ENCODE measurements around the gene TEX44.
A peak's percentile ranks its signal among the peaks of the same experiment; 100 is the strongest.

The TEX44 gene

DNA sequence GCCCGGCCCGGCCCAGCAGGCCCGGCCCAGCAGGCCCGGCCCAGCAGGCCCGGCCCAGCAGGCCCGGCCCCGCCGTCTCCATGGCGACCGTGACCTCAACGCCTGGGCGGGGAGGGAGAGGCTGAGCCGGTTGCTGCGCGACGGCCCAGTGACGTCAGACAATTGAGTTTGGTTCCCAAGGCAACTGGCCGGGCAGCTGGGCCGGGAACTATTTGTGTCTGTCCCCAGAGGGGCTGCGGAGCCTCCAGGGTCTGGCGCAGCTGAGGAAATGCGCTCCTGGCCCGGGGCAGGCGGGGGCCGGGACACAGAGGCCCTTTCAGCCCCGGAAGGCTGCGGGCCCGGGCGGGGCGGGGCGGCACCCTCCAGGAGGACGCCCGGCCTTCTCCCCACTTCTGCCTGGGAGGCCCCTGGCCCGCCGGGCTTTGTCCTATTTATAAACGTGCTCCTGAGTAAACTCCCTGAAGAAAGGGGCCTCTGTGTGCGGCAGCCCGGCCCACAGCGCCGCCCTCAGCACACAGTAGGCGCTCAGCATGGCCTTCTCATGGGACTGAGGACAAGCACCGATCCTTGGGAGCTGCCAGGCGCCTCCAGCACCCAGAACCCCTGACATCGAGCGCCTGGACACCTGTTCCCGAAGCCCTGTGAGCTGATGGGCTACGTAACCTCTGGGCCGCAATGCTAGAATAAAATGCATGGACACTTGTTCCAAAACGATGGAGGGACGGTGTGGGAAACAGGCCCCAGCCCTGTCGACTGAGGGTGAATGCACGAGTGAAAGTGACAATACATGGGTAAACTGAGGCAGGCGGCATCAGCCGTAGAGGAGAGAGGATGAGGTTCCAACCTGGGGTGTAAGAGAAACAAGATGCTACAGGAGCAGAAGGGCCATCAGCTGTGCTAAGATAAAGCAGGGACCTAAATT lies 12.3 kb downstream of the TEX44 start:
- peak; percentile 100 for DNase-seq (ENCODE audit: low spot score)

DNA sequence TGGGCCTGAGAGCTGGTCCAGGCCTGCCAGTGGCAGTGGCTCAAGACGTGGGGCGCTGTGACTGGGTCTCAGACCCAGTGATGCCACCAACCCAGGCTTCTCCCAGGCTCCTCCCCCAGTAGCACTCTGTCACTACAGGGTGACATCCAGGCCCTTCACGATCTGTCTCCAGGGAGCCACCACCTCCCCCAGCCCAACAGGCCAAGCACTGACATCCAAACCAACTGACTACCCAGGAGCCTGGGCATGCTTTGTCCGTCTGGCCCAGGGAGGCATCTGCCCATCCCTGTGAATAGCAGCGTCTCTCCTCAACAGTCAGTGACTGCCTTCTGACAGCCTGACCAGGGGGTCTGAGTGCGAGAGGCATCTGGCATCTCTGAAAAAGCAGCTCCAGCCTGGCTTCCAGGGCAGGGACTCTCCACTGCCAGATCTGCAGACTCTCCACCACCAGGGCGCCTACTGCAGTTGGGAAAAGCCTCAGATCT lies 13.0 kb downstream of the TEX44 start:
- peak; percentile 72 for DNase-seq (ENCODE audit: low spot score)

DNA sequence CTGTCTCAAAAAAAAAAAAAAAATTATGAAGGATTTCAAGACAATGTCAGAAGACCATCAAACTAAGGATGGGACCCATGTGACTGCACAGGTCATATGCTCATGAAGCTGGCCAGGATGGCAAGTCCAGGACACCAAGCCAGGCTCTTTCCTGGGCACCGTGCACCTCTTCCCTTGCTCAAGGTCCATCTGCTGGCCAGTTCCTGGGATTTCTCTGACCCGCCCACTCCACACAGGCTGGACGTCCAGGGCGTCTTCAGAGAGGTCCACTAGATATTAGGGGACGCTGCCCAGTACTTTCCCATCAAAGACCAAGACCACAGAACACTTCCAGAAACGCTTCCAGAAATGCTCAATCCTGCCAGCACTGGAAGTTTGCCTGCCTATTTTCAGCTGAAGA lies 14.3 kb downstream of the TEX44 start:
- no peak for DNase-seq (ENCODE audit: low spot score)

DNA sequence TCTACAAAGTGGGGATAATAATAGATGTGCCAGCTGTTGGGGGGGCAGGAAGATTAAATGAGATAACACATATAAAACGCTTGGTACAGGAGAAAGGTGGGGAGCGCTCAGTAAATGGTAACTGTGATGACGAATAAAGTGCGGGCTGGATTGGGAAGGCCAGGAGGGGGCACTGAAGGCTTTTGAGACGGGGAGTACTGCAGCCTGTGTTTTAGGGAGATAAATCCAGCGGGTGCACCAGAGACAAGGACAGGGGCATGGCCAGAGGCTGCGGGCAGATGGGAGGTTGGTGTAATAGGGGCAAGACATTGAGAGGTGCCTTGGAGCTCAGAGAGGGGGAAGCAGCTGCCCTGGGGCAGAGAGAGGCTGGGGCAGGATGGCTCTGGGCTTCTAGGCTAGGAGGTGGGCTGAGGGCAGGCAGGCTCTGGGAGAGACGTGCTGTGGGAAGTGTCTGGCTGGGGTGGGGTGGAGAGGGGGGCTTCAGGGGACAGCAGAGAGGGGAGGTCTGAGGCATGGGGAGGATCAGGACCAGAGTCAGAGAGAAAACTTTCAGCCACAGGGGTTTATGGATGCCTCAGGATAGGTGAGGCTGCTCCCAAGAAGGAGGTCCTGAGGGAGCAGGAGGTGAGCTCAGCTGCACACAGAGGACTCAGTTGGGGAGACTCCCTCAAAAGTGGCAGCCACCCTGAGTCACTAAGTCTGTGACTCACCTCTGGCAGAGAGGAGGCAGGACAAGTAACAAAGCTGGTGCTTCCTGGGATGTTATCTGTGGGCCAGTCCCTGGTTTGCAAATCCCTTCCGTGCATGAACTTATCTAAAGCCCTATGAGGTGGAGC lies 18.8 kb downstream of the TEX44 start:
- no peak for DNase-seq (ENCODE audit: low spot score)

DNA sequence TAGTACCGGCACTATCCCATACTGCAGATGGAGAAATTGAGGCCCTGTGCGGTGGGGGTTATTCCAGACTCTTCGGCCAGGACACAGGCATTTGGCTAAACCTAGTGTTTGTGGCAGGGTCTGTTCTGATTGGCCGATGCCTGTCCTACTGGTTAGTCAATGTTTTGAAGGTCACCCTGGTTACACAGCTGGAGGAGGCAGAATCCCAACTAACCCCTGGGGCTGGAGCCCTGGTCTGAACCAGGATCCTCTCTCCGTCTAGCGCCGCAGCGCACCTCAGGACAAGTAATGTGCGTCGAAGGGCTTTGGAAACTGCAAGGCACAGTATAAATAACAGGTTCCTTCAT lies 19.4 kb downstream of the TEX44 start:
- DNase-seq (ENCODE audit: low spot score), result no peak

DNA sequence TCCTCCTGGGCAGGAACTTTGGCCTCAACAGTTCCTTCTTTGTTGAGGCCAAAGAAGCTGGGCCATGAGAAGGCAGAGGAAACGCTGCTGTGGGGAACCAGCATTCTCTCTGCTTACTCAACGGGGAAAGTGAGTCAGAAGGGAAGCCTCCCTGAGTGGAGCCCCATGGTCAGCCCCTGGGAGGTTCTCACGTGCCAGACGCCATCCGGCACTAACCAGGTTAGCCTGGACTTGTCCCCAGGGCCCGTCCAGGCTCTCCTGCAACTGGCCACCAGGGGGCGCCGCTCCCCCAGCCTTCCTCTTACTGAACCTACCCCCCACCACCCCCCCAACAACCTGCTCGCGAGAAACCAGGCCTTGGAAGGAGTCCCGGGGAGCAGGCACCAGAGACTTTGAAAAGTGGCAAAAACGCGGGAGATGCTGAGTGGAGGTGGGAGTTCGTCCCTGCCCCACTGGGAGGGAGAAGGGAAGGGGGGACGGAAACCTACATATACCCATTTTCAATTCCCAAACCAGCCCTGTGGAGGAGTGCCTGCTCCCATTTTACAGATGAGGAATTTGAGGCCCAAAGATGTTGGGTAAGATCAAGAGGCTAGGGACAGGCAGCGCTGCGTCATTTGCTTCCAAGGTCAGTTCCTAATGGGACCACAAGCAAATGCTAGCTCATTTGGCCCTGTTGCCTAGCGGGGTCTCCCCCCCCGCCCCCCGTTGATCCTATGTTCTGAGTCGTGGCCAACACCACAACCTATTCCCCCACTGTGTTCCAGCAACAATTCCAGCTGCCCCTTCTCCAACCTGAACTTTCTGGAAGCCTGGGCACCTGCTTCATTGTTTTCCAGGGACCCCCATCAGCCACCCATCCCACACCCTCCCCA lies 20.0 kb downstream of the TEX44 start:
- peak; percentile 90 for DNase-seq (ENCODE audit: low spot score)

DNA sequence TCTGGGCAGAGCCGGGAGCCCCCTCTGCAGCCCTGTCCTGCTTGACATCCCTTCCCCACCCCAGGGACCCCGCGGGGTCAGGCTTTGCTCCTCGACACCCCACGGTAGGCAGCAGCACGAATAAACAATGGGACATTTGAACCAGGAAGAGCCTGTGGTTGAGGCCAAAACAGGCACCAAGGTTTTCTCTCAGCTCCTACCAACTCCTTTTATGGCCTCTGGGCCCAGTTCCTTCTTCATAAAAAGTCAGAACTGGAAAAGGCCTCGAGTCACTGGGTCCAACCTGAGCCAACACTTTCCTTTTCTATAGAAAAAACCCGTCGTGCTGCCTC lies 20.6 kb downstream of the TEX44 start:
- DNase-seq (ENCODE audit: low spot score), result peak; percentile 51

DNA sequence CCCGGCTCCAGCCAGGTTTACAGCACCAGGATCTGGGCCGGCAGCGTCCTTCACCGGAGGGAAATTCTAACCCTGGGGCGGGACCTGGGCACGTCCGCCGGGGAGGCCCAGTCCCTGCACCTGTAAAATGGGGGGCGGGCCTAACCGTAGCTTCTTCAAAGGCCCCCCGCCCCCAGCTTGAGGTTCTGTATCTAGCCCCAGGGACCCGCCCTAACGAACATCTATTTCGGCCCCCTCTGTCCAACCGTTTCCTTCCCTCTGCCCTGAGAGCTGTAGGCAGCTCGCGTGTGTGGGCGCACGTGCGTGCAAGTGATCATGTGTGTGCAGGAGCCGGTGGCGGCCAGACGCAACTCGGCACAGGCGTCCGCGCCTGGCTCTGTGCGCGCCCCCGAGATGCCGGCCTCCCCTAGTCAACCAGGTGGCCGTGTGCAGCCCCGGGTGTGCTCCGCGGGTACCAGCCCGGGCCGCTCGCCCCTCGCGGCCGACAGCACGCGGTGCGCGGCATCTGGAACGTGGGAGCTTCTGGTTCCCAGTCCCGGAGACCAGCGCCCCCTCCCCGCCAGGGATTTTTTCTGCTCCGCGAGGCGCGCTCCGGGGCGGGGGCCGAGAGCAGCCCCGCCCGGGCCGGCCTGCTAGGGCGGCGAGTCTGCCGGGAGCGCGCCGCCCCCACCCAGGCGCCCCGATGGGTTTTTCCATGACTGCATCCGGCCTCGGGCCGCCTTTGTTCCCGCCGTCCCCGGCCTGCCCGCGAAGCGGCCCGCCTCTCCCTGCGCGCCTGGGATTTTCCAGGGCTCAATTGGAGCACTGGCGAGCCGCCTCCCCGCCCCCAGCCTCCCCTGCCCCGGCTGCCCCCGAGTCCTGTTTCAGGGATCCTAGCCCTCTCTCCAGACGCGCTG lies 21.2 kb downstream of the TEX44 start:
- peak; percentile 88 for DNase-seq (ENCODE audit: low spot score)

DNA sequence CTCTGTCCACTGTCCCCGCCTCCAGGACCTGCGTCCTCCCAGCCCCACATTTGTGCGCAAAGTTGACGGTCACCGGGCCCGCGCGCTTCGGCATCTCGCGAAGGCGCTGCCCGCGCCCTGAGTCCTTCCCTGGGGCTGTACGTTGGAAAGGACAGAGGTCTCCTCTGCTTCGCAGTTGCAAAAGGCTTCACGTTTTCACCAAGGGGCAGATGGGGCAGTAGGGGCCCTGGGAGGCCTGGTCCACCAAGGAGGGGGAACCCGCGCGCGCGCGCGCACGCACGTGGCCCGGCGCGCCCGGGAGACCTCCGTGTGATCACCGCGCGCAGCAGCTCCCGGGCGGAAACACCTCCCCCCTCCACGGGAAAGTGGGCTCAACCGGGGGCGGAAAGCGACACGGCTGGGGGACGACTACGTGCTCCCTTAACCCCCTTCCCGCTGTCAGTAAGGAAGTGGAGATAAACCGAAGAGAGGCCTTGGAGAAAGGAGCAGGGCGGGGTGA lies 21.9 kb downstream of the TEX44 start:
- no peak for DNase-seq (ENCODE audit: low spot score)

DNA sequence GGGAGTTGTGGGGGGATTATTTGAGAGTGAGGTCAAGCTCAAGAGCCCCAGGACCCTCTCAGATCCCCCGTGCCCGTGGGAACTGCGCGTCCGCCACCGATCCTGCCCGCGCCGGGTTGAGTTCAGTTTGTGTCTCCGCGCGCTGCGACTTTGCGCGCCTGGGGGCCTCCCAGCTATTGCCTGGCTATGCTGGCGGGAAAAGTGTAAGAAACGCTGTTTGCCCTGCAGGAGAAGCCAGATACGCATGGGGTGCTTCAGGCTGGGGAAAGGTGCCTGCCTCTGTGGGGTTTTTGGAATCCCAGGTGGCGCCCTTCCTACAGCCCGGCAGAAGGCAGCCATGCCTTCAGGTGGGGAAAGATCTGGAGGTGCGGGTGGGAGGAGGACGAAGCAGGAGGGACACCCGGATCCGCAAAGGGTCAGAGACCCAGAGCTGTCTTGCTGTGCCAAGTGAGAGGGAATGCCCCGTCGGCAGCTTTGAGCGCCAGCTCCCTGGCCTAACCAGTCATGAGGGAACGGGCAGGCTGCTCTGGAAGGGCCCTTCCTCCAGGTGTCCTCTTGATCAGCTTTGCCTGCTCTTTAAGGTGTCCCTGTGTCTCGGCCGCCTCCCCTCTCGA lies 22.5 kb downstream of the TEX44 start:
- DNase-seq (ENCODE audit: low spot score), result no peak

DNA sequence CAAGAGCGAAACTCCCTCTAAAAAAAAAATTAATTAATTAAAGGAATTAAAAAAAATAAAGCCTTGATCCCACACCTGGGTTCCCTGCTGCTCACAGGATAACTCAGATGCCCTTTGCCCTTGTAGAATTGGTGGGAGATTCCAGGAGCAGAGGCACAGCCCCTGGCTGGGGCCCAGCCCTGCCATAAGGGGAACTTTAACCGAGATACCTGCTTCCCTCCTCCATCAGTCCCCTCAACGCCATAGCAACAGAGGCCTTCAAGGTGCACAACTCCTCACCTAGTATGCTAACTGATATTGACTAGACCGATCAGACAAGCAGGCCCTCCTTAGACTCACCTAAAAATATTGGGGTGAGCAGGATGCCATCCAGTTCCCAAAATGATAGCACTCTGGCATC lies 23.6 kb downstream of the TEX44 start:
- no peak for DNase-seq (ENCODE audit: low spot score)

DNA sequence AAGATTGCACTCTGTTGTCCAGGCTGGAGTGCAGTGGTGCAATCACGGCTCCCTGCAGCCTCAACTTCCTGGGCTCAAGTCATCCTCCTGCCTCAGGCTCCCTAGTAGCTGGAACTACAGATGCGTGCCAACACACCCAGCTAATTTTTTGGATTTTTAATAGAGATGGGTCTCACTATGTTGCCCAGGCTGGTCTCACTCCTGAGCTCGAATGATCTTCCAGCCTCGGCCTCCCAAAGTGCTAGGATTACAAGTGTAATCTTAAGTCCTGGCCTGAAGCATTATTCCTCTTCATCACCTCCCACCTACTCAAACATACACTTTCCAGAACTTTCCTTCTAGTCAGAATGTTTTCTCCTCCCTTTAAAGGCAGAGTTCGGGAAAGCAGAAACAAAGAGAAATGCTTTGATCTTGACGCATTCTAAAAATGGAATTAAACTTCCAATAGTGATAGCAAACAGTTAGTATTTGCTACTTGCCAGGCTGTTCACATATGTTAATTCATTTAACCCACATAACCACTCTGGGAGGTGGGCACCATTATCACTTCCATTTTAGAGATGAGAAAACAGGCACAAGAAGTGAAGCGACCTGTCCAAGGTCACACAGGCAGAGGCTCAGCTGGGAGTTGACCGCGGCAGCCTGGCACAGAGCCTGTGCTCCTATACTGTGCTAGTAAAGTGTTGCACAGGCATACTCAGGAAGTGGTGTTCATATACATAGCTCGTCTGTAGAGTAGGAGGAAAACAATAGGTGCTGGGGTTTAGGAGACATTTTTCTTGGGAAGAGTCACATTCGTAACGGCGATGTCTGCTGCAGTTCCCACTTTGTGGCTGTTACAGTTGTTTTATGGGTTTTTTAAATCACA lies 24.6 kb downstream of the TEX44 start:
- no peak for DNase-seq (ENCODE audit: low spot score)

DNA sequence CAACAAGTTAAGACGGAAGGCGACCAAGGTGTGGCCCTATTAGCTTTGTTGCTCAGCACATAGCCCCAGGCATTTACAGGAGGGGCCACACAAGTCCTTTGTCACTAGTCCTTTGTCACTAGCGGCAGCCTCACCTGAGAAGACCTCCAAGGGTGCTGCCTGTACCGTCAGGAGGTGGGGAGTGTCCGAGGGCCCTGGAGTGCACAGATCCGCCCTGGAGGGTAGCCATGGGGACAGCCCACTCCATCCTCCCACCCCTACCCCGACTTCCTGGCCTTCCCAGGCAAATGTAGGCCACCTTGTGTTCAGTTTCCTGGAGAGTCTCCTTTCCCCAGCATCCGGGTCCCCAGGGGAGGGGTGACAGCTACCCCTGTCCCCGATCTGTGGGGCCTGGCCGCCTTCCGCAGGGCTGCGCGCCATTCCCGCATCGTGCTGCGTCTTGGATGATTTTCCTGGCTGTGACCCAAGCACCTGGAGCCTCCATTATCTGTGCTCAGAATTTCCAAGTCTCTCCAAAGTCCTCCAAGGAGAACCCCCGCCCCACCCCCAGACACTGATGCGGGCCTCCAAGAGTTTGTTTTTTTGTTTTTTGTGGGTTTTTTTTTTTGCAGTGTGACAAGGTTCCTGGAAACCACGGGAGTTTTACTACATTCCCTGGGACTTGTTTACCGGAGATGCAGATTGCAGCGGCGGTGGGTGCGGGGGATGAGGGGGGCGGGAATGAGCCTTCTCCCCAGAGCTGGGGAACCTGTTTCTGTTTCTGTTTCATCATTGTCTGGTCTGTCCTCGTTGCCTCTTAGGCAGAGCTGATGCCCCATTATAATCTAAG lies 28.6 kb downstream of the TEX44 start:
- DNase-seq (ENCODE audit: low spot score), result peak; percentile 54

DNA sequence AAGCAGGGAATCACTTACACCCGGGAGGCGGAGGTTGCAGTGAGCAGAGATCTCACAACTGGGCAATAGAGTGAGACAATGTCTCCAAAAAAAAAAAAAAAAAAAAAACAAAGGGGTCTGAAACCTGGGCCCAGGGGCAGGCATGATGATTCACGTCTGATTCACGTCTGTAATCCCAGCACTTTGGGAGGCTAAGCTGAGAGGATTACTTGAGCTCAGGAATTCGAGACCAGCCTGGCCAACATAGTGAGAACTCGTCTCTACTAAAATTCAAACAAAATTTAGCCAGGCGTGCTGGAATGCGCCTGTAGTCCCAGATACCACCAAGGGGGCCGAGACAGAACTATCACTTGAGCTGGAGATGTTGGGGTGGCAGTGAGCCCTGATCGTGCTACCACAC lies 30.3 kb downstream of the TEX44 start:
- DNase-seq (ENCODE audit: low spot score), result no peak

DNA sequence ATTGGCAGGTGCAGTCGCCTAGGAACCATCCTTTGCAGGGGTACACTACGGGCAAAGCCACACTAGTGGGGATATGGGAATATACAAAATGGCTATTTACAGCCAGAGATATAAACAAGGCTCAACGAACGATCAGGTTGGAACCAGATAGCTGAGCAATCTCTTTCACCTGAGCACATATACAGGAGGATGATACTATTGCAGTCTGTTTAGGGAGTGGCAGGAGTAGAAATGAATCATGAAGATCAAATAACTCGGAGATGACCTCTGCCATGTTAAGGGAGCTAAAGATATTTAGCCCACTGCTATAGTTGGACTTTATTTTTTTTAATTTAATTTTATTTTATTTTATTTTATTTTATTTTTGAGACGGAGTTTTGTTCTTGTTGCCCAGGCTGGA lies 33.8 kb downstream of the TEX44 start:
- DNase-seq (ENCODE audit: low spot score), result no peak

DNA sequence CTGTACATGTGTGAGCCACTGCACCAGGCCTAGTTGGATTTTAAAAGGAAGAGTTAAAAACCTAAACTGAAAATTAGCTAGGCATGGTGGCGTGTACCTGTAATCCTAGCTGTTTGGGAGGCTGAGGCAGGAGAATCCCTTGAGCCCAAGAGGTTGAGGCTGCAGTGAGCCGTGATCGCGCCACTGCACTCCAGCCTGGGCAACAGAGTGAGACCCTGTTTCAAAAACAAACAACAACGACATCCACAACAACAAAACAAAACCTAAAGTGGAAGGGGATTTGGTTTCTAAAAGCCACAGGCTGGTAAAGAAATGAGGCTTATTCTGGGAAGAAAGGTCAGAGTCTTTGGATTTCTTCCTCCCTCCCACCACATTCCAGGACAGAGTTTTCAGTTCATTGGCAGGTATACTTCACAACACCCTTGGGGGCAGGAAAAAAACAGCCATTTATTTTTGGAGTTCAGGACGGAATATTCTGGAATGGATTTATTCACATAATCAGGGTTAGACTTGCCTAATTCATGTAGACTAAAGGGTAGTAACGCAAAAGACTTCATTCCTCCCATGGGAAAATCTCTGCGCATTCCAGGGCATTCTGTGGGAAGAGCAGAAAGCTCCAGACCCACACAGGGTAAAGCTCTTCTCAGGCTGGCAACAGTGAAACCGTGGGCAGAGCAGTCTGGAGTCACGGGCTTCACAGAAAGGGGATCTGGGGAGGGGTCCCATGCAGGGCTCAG lies 34.9 kb downstream of the TEX44 start:
- no peak for DNase-seq (ENCODE audit: low spot score)

DNA sequence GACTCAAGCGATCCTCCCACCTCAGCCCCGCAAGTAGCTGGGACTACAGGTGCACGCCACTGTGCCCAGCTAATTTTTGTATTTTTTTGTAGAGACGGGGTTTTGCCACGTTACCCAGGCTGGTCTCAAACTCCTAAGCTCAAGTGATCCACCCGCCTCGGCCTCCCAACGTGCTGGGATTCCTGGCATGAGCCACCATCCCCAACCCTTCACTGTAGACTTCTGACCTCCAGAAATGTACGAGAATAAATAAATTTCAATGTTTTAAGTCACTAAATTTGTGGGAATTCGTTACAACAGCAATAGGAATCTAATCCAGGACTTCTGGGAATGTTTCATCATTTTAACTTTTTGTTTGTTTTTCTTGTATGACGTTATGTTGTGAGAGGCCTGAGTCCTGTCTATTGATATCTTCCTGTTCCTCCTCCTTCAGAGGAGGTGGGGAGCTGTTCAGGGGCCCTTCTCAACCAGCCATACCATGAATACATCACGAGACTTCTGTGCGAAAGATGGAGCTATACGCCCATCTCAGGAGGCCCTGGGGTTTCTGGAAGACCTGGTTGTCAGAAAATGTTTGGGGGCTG lies 40.0 kb downstream of the TEX44 start:
- DNase-seq (ENCODE audit: low spot score), result no peak

Data from Ammon's horn (tissue), 1 donor.